ENCODE measurements around the gene CLCF1.

CLCF1 gene

GRCh38 chr11:67374571-67375281 lies 1.3 kb upstream of the CLCF1 start:
- DNase-seq: no peak

- DNase-seq: no peak
Measured at GRCh38 chr11:67373648-67374570, 511 bp upstream of the CLCF1 start.

- DNase-seq: no peak
Measured at GRCh38 chr11:67372321-67372992, 941 bp downstream of the CLCF1 start.

- no peak for DNase-seq
Measured at GRCh38 chr11:67371911-67372320, 1.5 kb downstream of the CLCF1 start.

GRCh38 chr11:67371189-67371910 lies 2.0 kb downstream of the CLCF1 start:
- peak; percentile 20 for DNase-seq

GRCh38 chr11:67370351-67371076 lies 2.9 kb downstream of the CLCF1 start:
- DNase-seq: no peak

- DNase-seq: no peak
Measured at GRCh38 chr11:67369801-67370284, 3.6 kb downstream of the CLCF1 start.

GRCh38 chr11:67369275-67369674 lies 4.1 kb downstream of the CLCF1 start:
- no peak for DNase-seq

- no peak for DNase-seq
Measured at GRCh38 chr11:67368621-67369020, 4.8 kb downstream of the CLCF1 start.

GRCh38 chr11:67367761-67368227 lies 5.6 kb downstream of the CLCF1 start:
- no peak for DNase-seq

- no peak for DNase-seq
Measured at GRCh38 chr11:67366961-67367760, 6.2 kb downstream of the CLCF1 start.

GRCh38 chr11:67366546-67366945 lies 6.9 kb downstream of the CLCF1 start:
- no peak for DNase-seq

- DNase-seq: no peak
Measured at GRCh38 chr11:67365736-67366444, 7.5 kb downstream of the CLCF1 start.

- peak; percentile 9 for DNase-seq
Measured at GRCh38 chr11:67364783-67365722, 8.3 kb downstream of the CLCF1 start.

GRCh38 chr11:67364169-67364568 lies 9.2 kb downstream of the CLCF1 start:
- DNase-seq: no peak

GRCh38 chr11:67357831-67358670 lies 15.3 kb downstream of the CLCF1 start:
- DNase-seq: no peak

- DNase-seq: peak; percentile 49
Measured at GRCh38 chr11:67356864-67357561, 16.4 kb downstream of the CLCF1 start.

Data from DMS79 treated with DMSO at 0.1 percent for 48 hours (cell line).